ENCODE data around the gene SRD5A1.
"Not testable (repeated sequence)": the region's sequence is repeated elsewhere in the genome, so short reads cannot be mapped to it uniquely, and the experiment has no call there.

Gene SRD5A1

DNA sequence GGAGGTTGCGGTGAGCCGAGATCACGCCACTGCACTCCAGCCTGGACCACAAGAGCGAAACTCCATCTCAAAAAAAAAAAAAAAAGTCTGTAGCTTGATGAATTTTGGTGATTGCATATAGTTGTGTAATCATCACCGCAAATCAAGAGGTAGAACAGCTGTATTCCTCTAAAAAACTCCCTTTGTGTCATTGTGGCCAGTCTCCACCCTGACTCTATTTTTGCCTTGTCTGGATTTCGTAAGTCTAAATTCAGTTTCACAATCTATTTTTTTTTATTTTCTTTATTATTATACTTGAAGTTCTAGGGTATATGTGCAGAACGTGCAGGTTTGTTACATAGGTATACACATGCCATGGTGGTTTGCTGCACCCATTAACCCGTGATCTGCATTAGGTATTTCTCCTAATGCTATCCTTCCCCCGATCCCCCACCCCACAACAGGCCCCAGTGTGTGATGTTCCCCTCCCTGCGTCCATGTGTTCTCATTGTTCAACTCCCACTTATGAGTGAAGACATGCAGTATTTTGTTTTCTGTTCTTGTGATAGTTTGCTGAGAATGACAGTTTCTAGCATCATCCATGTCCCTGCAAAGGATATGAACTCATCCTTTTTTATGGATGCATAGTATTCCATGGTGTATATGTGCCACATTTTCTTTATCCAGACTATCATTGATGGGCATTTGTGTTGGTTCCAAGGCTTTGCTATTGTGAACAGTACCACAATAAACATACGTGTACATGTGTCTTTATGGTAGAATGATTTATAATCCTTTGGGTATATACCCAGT lies 12.5 kb downstream of the SRD5A1 start:
- not testable (repeated sequence) for DNase-seq

DNA sequence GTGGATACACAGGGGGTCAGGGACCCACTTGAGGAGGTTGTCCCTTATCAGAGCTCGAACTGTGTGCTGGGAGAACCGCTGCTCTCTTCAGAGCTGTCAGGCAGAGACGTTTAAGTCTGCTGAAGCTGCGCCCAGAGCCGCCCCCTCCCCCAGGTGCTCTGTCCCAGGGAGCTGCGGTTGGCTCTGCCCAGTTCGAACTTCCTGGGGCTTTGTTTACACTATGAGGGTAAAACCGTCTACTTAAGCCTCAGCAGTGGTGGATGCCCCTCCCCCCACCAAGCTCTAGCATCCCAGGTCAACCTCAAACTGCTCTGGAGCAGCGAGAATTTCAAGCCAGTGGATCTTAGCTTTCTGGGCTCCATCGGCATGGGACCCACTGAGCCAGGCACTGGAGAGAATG lies 15.9 kb downstream of the SRD5A1 start:
- DNase-seq = no peak

GRCh38 chr5:6649681-6650080 lies 16.4 kb downstream of the SRD5A1 start:
- DNase-seq = no peak

DNA sequence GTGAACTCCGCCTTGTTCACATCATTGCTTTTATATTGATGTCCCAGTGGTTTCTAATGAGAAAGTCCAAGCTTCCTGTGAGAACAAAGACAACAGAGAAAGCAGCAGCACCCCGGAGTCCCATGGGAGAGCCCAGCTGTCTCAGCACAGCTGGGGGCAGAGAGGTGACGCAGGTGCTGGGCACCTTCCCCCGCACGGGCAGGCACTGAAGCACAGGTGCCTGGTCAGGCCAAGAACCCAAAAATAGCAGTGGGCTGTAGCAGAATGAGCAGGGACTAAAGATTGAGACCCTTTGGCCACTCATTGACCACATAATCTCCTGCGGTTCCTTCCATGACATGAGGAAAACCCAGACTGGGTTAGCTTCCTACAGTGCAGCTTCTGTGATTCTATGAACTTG lies 18.8 kb downstream of the SRD5A1 start:
- no peak for DNase-seq

- DNase-seq = no peak
Observed at GRCh38 chr5:6655432-6655831, 22.2 kb downstream of the SRD5A1 start.

DNA sequence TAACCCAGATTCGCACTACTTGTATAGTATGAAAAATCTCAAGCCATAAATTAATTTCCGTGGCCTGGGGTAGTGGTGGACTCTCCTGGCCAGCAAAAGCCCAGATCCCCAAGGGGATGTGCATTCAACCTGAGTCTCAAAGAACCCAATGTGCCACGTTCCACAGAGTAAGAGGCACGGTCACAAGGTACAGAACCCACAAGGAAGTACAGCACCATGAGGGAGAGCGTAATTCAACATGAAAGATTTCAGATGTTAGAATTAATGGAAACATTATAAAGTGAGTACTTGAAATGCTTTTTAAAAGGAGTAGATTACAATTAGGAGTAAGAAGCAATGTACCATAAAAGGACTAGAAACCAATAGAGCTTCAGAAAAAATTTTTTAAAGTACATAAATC lies 23.4 kb downstream of the SRD5A1 start:
- no peak for DNase-seq

GRCh38 chr5:6659941-6660684 lies 26.9 kb downstream of the SRD5A1 start:
- no peak for DNase-seq

DNA sequence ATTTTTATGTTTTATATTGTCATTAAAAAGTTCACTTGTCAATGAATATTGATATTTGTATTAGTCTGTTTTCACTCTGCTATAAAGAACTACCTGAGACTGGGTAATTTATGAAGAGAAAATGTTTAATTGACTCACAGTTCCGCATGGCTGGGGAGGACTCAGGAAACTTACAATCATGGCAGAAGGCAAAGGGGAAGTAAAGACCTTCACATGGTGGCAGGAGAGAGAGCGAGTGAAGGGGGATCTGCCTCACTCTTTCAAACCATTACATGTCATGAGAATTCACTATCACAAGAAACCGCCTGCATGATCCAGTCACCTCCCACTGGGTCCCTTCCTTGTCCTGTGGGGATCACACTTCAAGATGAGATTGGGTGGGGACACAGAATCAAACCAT lies 27.4 kb downstream of the SRD5A1 start:
- no peak for DNase-seq

- DNase-seq = no peak
Observed at GRCh38 chr5:6666762-6667161, 33.5 kb downstream of the SRD5A1 start.

DNA sequence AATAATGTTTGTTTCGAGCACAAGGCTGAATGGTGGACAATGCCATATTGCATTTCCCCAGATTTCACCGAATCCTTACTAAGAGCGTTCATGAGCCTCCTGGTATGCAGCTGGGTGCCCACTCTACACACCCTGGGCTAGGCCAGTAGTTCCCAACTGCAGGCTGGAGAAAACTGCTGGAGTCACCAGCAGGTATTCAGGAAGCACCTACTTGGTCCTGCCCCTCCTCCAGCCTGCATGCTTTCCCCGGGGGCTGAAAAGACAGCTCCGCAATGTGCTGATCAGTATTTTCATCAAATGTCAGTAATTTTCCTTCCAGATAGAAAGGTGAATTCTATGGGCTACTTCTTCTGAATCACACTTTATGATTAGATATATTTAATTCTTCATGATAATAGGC lies 34.4 kb downstream of the SRD5A1 start:
- DNase-seq = no peak

DNA sequence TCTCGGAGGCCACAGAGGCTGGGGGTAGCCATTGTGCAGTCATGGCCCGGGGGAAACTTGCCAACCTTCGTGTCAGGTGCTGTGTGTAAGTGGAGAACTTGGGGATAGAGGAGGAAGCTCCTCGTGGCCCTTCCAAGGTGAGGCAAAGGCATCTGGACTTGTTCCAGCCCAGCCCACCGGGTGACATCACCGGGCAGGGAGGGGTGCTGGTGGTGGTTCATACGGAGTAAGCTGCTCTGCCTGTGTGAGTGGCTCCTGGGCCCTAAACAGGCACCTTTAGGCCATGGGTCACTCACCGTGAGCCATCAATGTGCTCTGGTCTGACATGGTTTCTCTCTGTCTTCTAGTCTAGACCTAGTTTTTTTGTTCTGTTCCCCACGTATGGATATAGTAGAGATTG lies 35.5 kb downstream of the SRD5A1 start:
- DNase-seq = not testable (repeated sequence)

DNA sequence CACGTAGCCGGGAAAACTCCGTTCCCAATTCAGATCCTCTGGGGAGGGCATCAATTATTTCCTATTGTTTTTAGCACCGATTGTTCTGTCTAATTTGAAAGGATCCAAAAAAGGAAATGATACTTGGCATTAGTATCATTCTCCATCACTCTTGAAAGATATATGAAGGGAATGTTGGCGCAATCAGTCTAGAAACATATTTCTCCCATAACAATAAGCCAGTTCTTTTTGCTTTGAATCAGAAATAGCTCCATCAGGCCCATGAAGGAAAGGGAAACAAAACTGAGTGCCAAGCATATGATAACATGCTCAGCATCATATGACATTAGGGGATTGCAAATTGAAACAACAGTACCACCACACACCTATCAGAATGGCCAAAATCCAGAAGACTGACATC lies 39.8 kb downstream of the SRD5A1 start:
- no peak for DNase-seq

GRCh38 chr5:6673963-6674362 lies 40.7 kb downstream of the SRD5A1 start:
- DNase-seq = no peak

DNA sequence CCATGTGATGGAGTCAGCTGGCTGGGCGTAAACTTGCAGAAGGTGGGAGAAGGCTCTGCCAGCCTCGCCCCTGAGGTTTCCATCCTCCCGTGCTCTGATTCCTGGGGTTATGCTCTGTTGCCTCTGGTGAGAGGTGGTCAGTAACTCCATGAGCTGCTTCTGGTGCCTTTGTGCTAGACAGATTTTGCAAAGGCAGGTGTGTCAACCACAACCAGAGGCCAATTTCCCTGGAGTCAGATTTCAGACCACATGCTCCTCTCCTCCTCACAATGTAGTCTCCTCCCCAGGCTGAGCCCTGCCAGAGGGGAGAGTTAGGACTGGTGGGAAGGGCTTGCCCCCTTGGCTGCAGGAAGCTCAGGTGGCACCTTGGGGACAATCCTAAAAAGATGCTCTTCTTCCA lies 41.2 kb downstream of the SRD5A1 start:
- peak; percentile 56 to 70 for DNase-seq

- DNase-seq = no peak
Observed at GRCh38 chr5:6674886-6675285, 41.6 kb downstream of the SRD5A1 start.

- no peak for DNase-seq
Observed at GRCh38 chr5:6675784-6676491, 42.7 kb downstream of the SRD5A1 start.

DNA sequence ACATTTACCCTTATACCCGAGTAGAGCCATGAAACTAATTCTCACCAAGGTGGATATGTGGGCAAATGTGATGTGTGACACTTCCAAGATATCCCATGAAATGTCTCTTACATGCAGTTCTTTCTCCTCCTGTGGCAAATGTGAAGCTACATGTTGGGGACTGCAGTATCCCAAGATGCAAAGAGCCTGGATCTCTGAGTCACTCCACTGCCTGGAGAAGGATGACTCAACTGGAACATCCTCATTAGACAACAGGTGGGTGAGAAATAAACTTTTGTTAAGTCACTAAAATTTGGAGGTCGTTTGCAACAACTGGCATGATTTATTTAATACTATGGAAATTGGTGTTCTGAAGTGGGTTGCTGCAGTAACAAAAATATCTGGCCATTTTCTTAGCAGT lies 43.5 kb downstream of the SRD5A1 start:
- DNase-seq = no peak

GRCh38 chr5:6678385-6678784 lies 45.1 kb downstream of the SRD5A1 start:
- no peak for DNase-seq

DNA sequence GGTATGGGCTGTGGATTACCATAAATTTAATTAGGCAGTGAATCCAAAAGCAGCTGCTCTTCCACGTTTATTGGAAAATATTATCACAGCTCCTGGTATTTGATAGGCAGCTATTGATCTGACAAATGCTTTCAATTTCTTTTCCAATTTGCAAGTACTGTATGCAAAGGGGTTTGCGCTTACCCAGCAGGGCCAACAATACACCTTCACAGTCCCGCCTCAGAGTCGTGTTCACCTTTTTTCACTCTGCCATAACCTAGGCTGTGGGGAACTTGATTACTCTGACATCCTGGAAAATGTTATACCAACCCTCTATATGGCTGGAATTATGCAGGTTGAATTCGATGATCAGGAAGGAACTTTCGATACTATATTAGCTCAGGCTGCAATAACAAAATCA lies 47.7 kb downstream of the SRD5A1 start:
- no peak for DNase-seq

GRCh38 chr5:6681682-6682081 lies 48.4 kb downstream of the SRD5A1 start:
- DNase-seq = no peak

- no peak for DNase-seq
Observed at GRCh38 chr5:6682239-6682638, 49.0 kb downstream of the SRD5A1 start.

DNA sequence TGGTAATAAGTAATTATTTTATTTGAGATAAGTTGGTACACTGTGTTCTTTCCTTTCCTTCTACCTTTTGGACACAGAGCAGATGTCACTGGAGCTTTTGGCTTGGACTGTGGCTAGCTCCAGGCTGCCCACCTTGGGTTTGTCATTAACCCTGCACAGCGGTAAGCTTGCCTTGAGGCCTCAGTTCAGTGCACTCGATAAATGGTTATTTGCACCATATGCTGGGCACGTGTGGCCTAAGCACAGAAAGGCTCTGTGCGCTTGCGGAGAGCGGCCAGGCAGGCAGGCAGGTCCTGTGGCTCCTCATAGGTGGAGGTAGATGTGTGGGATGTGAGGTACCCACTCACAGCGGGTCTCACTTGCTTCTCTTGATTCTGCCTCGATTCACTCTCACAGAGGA lies 50.0 kb downstream of the SRD5A1 start:
- no peak for DNase-seq

- no peak for DNase-seq
Observed at GRCh38 chr5:6684075-6684474, 50.8 kb downstream of the SRD5A1 start.

DNA sequence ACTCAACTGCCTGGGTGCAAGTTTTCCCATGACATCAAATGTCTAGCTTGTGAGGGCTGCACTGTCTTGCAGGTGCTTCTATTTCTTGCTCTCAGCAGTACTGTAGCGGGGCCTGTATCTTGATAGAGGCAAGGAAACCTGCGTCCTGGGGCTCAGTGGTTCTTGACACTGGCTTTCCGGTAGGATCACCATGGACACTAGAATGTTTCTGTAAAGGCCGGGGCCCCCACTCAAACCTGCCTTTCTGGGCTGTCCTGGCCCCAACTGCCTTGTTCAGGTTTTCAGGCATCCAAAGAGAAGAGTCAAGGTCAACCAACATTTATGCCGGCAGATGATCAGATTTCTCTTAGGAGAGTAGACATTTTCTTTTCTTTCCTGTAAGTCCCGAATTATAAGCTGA lies 53.3 kb downstream of the SRD5A1 start:
- DNase-seq = no peak
